ENCODE measurements around the gene STKLD1.
"Not testable (repeated sequence)": the region's sequence is repeated elsewhere in the genome, so short reads cannot be mapped to it uniquely, and the experiment has no call there.

STKLD1 gene

DNA sequence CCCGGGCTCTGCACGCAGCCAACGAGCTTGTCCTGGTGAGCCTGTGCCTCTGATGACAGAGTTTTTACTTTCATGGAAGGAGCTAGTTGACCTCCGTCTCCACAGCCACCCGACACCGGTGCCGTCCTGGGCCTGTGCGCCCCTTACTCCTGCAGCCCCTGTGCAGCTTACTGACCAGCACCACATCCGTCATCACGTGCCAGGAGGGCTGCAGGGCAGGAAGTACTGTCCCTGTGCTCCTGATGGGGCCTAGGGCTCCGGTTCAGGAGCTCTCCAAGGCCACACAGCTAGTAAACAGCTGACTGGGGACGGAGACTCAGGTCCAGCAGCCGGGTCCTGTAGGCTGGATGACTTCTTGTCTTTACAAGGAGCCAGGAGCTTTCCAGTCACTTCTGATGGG lies 10.2 kb downstream of the STKLD1 start:
- no peak for DNase-seq (ENCODE audit: low read depth)

DNA sequence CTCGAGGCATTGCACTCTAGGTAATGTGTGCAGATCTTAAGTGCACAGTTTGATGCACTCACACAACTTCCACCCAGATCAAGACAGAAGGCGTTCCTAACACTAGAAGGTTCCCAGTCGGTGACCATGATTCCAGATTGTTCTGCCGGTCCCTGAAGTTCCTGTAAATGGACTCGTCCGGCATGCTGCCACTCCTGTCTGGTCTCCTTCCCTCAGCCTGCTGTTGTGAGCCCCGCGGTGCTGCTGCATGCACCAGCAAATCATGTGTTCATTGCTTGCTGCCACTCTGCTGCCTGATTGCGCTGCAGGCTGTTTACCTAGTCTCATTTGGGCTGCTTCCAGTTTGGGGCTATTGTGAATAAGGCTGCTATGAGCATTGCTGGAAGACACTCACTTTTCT lies 11.5 kb downstream of the STKLD1 start:
- DNase-seq (ENCODE audit: low read depth): no peak

DNA sequence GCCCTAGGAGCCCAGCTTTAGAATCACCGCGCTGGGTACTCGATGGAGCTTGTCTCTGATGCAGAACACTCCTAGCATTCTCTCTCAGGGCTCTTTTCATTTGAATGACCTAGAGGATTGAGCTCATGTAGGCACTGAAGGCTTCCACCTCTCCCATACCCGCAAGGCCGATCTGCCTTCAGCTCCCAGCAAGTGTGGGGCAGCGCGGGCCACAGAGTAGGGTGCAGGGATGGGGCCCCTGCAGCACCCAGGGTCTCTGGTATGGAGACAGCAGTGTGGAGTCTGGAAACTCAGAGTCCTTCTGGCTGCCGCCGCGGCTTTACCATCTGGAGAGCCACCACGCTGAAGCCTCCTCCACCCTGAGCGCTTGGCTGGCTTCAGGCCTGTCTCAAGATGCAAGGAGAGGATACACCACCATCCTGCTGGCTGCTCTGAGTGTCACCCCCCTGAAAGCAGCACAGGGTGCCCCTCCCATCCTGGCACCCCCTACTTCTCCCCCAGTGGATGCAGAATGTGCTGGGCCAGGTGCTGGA lies 12.9 kb downstream of the STKLD1 start:
- DNase-seq (ENCODE audit: low read depth): no peak

DNA sequence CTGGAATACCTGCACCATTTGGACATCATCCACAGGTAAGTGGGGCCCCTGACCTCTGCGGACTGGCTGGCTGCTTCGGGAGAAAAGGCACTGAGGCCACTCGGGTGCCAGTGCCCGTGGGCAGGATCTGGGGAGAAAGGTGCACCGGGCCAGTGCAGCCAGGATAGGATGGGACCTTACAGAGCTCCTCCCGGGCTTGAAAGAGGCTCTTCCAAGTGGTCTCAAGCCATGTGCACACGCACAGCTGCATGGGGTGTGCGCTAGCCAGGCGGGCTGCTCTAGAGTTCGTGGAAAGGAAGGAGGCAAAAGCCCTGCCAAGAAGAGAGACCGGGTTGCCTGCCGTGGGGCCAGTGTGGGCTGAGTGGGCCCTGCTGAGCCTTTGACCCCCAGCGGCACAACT lies 13.4 kb downstream of the STKLD1 start:
- DNase-seq (ENCODE audit: low read depth): no peak

DNA sequence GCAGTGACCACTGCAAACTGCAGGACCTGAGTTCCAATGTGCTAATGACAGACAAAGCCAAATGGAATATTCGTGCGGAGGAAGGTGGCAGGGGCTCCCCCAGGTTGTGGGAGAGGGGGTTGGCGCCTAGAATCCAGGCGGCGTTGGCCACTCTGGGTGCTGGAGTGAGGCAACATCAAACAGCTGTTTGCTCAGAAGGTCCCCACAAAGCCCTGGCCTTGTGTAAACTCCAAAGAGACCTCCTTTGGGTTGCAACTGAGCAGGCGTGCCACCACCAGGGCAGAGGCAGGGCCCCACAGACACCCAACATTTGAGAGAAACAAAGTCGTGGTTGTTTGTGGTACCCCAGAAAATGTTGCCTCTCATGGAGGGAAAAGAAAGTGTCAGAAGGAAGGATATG lies 14.5 kb downstream of the STKLD1 start:
- no peak for DNase-seq (ENCODE audit: low read depth)

DNA sequence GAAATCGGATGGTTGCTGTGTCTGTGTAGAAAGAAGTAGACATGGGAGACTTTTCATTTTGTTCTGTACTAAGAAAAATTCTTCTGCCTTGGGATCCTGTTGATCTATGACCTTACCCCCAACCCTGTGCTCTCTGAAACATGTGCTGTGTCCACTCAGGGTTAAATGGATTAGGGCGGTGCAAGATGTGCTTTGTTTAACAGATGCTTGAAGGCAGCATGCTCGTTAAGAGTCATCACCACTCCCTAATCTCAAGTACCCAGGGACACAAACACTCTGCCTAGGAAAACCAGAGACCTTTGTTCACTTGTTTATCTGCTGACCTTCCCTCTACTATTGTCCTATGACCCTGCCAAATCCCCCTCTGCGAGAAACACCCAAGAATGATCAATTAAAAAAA lies 15.3 kb downstream of the STKLD1 start:
- not testable (repeated sequence) for DNase-seq (ENCODE audit: low read depth)

DNA sequence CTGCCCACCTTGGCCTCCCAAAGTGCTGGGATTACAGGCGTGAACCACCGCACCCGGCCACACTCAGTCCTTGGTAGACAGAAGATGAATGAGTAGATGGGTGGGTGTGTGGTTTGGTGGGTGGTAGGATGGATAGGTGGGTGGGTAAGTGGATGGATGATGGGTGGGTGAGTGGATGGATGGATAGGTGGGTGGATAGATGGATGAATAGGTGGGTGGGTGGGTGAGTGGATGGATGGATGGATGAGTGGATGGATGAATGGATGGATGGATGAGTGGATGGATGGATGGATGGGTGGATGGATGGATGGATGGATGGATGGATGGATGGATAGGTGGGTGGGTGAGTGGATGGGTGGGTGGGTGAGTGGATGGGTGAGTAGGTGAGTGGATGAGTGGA lies 16.1 kb downstream of the STKLD1 start:
- not testable (repeated sequence) for DNase-seq (ENCODE audit: low read depth)

DNA sequence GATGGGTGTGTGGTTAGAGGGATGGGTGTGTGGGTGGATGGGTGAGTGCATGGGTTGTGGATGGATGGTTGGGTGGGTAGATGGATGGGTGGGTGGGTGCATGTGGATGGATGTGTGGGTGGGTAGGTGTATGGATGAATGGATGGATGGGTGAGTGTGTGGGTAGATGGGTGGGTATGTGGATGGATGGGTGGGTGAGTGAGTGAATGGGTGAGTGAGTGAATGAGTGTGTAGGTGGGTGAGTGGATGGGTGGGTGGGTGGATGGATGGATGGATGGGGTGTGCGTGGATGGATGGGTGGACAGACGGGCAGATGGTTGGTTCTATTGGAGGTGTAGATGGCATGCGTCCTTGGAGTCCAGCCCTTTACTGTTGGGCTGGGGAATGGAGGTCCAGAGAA lies 17.2 kb downstream of the STKLD1 start:
- no peak for DNase-seq (ENCODE audit: low read depth)

DNA sequence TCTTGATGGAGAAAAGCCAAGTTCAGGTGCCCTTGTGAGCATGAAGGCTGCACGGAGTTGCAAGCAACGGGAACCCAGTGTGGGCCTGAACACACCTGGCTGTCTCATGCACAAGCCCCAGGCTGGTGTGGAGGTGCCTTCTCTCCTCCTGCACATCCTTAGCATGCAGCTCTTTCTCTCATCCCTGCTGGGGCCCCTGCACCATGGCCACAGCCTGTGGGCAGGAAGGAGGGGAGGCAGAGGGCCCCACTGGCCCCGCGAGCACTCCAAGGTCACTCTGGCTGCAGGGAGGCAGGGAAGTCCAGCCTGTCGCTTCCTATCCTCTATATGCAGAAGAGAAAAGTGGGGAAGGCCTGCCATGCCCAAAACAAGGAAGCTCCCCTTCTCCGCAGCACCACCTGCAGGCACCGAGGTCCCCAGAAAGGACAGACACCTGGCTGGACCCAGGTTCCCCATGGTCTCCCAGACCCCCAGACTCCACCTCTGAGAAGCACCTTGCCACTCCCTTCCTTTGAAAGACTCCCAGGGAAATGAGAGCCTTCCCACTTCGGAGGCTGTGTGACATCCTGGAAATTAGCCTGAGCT lies 18.6 kb downstream of the STKLD1 start:
- DNase-seq (ENCODE audit: low read depth): no peak

DNA sequence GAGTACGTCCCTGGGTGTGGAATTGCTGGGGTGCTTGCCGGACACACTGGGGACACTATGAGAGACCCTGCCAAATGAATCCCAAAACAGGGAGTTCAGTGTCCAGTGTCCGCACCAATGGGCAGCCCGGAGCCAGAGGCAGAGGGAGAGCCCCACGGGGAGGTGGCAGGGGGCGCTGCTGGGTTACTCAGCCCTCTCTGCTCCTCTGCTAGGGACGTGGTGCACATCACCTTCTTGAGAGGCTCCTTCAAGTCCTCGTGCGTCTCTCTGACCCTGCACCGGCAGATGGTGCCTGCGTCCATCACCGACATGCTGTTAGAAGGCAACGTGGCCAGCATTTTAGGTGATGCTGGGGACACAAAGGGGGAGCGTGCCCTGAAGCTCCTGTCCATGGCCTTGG lies 20.8 kb downstream of the STKLD1 start:
- DNase-seq (ENCODE audit: low read depth): no peak

DNA sequence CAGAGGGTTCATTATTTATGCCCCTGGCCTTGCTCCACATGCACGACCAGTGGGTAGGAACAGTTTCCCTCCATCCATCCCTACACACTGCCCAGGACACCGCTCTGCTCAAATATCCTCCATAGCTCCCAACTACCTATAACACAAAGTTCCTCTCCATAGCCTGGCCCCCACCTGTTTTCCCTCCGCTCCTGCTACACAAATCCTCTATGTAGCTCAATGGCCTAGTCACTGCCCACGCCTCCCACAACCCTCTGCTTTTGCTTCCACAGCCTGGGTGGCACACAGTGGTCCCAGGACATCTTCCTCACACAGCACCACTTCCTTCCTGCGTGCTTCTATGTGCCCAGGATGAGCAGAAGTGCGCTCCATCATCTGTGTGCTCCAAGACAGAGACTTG lies 21.2 kb downstream of the STKLD1 start:
- DNase-seq (ENCODE audit: low read depth): no peak

DNA sequence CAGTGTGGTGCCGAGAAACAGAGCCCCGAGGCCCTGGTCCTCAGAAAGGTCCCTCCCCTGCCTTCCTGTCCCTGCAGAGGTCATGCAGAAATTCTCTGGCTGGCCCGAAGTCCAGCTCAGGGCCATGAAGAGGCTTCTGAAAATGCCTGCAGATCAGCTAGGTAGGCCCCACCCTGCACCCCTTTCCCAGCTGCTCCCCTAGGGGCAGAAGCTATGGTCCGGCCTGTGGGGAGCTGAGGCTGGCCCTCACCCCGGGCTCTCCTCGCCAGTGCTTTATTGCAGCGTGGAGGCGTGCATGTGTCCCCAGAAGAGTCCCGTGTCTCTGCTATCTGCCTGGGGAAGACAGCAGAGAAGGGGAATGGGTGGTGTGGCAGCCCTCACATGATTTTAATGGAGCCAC lies 21.7 kb downstream of the STKLD1 start:
- DNase-seq (ENCODE audit: low read depth): no peak

DNA sequence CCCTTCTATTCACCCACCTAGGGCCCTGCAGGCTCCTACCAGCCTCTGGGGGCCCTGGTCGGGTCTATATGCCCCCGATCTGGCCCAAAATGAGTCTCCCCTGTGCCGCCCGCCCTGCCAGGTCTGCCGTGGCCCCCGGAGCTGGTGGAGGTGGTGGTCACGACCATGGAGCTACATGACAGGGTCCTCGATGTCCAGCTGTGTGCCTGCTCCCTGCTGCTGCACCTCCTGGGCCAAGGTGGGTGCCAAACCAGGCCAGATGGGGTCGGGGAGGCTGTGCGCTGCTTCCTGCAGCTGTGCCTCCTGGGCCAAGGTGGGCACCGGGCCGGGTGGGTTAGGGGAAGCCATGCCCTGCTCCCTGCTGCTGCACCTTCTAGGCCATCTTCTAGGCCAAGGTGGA lies 24.1 kb downstream of the STKLD1 start:
- no peak for DNase-seq (ENCODE audit: low read depth)

DNA sequence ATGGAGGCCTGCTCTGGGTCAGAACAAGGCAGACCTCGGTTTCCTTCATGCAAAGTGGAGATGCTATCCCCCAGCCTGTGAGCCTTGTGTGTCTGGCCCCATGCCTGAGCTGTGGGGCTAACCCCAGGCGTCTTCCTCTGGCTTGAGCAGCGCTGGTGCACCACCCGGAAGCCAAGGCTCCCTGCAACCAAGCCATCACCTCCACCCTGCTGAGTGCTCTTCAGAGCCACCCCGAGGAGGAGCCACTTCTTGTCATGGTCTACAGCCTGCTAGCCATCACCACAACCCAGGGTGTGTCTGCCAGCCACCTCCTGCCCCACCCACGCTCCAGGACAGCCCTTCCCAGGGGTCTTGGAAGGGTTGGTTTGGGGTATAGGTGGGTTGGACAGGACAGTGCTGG lies 25.4 kb downstream of the STKLD1 start:
- no peak for DNase-seq (ENCODE audit: low read depth)

DNA sequence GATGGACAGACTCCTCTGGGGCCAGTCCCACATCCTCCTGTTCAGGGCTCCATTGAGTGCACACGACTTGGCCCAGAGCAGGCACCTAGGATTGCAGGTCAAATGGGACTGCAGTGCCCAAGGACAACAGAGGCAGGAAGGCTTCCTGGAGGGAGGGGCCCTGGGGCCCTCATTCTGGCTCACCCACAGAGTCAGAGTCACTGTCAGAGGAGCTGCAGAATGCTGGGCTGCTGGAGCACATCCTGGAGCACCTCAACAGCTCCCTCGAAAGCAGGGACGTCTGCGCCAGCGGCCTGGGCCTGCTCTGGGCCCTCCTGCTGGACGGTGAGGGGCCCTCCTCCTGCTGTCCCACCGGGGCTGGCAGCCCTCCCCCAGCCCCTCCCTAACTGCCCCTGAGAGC lies 26.5 kb downstream of the STKLD1 start:
- DNase-seq (ENCODE audit: low read depth): no peak

DNA sequence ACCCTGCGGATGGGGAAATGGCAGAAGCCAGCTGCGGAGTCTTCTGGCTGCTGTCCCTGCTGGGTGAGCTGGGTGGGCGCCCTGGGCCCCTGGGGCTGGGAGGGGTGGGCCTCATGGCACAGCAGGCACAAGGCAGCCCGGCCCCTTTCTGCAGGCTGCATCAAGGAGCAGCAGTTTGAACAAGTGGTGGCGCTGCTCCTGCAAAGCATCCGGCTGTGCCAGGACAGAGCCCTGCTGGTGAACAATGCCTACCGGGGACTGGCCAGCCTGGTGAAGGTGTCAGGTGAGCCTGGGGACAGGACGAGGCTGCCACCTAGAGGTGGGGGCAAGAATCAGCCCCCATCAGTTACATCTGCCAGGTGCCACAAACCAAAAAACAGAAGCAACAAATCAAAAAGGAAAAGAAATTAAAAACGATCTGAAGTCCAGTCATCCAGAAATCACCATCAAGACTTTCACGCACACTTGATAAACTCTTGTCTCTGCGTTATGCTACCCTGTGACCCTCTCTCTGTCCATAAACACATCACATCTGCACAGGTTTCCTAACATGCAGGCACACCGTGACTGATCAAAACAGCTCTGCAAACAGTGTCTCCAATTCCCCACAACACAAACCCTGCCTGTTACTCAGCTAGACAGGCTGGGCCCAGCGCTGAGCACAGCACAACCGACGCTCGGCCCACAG lies 27.7 kb downstream of the STKLD1 start:
- DNase-seq (ENCODE audit: low read depth): peak; percentile 45

DNA sequence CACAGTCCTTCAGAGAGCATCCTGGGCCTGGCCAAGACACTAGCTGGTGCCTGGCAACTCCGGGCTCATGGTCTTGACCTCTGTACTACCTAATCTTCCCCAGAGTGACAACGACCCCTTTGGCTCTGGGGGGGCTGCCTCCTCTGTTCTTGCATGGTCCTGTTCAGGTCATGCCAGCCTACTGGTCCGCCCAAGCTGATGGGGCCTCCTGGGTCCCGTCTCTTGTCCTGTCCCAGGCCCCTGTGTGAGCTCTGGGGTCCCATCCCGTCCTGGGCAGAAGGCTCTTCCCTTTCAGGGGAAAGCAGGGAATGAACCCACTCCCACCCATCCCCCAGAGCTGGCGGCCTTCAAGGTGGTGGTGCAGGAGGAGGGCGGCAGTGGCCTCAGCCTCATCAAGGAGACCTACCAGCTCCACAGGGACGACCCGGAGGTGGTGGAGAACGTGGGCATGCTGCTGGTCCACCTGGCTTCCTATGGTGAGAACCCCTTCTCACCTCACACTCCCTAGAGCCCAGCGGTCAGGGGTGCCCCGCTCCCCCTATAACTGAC lies 28.4 kb downstream of the STKLD1 start:
- DNase-seq (ENCODE audit: low read depth): no peak

DNA sequence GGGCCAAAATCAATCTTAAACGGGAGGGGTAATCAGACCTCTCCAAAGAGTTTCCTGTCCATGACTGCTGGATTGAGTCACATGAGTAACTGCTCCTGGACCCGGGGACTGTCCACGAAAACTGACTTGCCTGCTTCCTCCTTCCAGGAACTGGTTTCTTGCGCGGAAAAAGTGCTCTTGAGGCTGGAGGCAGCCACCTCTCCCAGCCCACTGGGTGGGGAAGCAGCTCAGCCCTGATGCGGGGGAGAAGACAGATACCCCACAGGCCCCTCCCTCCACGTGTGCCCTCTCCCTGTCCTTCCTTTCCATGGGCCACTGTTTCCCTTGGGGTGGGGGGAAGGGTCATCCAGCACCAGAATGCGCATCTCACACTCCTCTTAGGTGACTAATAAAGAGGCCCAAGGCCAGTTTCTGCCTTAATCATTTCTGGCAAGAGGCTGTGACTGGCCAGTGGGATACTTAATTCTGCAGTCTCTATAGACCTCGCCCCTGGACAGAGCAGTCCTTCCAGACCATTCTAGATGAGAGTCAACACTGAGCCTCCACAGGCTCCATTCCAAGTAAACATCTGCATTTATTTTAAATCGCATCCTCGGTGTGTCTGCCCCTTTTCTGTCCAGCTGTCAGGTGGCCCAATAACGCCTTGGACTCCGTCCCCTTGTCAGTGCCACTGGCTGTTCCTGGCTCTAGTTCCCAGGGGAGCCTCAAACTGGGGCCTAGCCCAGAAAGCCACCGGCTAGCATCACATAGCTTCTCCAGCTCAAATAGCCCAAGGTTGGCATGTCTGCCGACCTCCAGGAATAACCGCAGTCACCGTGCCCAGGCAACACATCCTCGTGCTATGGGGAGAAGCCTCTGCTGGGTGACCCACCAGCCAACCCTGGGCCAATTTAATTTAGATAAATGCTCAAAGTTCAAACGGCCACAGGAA lies 29.6 kb downstream of the STKLD1 start:
- DNase-seq (ENCODE audit: low read depth): no peak

DNA sequence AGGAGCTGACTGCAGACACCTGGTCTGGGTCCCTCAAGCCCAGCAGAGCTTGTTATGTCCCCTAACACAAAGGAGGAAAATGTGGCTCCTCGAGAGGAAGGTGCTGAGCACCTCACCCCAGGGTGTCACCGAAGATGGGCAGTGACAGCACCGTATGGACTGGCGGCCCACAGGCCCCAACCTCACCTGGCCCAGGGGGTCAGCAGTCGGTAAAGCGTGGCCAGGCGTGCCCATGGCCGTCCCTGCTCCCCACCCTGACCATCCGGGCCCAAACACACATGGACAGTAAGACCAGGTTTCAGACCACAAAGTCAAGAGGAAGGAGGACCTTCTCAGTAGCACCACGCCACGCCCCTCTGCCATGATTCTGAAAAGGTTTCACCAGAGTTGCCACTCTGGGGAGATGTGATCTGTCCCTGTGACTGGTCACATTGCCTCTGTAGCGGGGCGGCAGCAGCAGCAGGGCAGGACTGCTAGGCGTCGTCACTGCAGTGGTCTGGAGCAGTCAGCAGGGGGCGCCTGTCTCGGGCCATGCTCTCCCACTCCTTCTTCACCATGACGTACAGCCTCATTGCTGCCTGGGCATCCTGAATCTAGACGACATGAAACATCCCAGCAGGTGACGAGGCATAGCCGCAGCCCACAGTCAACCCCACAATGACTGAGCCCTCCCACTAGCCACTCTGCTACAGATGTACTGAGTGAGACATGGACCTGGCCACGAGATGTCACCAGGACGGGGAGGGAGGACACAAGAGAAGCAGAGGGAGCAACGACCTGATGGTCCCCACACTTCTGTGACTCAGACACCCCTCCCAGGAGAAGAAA lies 30.5 kb downstream of the STKLD1 start:
- DNase-seq (ENCODE audit: low read depth): peak; percentile 62

DNA sequence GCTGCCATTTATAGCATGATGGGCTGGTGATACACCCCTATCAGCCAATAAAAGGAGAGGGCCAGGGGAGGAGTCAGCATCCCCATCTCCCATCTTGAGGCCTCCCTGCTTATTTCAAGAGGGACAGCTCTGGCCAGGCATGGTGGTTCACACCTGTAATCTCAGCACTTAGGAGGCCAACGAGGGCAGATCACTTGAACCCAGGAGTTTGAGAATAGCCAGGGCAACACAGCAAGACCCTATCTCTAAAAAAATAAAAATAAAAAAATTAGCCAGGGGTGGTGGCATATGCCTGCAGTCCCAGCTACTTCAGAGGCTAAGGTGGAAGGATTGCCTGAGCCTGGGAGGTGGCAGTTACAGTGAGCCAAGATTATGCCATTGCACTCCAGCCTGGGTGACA lies 31.9 kb downstream of the STKLD1 start:
- no peak for DNase-seq (ENCODE audit: low read depth)

DNA sequence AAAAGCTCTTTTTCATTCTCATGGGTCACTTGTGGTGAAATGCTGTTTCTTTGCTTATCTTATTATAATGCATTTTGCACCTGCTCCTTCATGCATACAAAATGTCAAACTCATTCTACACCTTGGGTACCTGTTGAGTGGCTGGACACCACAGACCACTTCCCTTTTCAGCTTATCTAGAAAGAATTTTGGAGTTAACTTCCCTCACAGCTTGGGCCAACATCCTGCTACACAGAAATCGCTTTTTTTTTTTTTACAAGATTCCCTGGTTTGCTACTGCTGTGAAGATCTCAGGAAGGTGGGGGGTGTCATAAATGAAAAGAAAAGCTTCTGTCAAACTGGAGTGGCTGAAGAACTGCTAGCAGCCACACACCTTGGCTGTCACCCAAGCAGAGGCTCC lies 39.0 kb downstream of the STKLD1 start:
- no peak for DNase-seq (ENCODE audit: low read depth)
